ENCODE results near the gene SSC5D.

Gene SSC5D

GRCh38 chr19:55459551-55459949 lies 28.7 kb upstream of the SSC5D start:
- TF ChIP-seq SP1 (IDR thresholded peaks at IDR 0.05), result no peak
- no peak for TF ChIP-seq ARNT (IDR thresholded peaks at IDR 0.05)
- TF ChIP-seq L3MBTL2 (conservative IDR thresholded peaks at IDR 0.05), result no peak
- TF ChIP-seq HDGF (IDR thresholded peaks at IDR 0.05; ENCODE audit: borderline replicate concordance), result no peak
- TF ChIP-seq TARDBP (IDR thresholded peaks at IDR 0.05), result no peak
- TF ChIP-seq FOXK2 (IDR thresholded peaks at IDR 0.05), result no peak
- TF ChIP-seq, protein P1, sequence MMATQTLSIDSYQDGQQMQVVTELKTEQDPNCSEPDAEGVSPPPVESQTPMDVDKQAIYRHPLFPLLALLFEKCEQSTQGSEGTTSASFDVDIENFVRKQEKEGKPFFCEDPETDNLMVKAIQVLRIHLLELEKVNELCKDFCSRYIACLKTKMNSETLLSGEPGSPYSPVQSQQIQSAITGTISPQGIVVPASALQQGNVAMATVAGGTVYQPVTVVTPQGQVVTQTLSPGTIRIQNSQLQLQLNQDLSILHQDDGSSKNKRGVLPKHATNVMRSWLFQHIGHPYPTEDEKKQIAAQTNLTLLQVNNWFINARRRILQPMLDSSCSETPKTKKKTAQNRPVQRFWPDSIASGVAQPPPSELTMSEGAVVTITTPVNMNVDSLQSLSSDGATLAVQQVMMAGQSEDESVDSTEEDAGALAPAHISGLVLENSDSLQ (IDR thresholded peaks at IDR 0.05), result no peak
- TF ChIP-seq FOXA1 (IDR thresholded peaks at IDR 0.05), result no peak
- TF ChIP-seq LEF1 (IDR thresholded peaks at IDR 0.05; ENCODE audit: borderline replicate concordance), result no peak
- POLR2A ChIA-PET, result interaction anchor here (0.9 to 1.1 kb wide), 2 partner anchors 17 to 342 kb away, joined by 3 read pairs; partner anchors contain the start of genes PPP1R12C and ZNF628
- CTCF ChIA-PET, result interaction anchor here (0.7 kb wide), 1 partner anchor 293 kb away, joined by 3 read pairs; the partner anchor contains the start of gene DNAAF3
- no peak for DNase-seq (ENCODE audit: extremely low spot score)

GRCh38 chr19:55459950-55460657 lies 28.1 kb upstream of the SSC5D start:
- no peak for DNase-seq (ENCODE audit: extremely low spot score)
- POLR2A ChIA-PET, result interaction anchor here (0.9 to 1.1 kb wide), 2 partner anchors 16 to 343 kb away, joined by 3 read pairs; partner anchors contain the start of genes PPP1R12C and ZNF628
- CTCF ChIA-PET, result interaction anchor here (0.7 kb wide), 1 partner anchor 294 kb away, joined by 3 read pairs; the partner anchor contains the start of gene DNAAF3
- TF ChIP-seq BHLHE40 (IDR thresholded peaks at IDR 0.05; ENCODE audit: borderline replicate concordance) (no peak), NFRKB (IDR thresholded peaks at IDR 0.05) (no peak), TARDBP (IDR thresholded peaks at IDR 0.05) (no peak), LEF1 (IDR thresholded peaks at IDR 0.05; ENCODE audit: borderline replicate concordance) (no peak), FOXM1 (IDR thresholded peaks at IDR 0.05; ENCODE audit: borderline replicate concordance) (no peak), SUZ12 (IDR thresholded peaks at IDR 0.05) (no peak), ARNT (IDR thresholded peaks at IDR 0.05) (no peak), HDGF (IDR thresholded peaks at IDR 0.05; ENCODE audit: borderline replicate concordance) (no peak), L3MBTL2 (conservative IDR thresholded peaks at IDR 0.05) (no peak)
- TF ChIP-seq, protein P1 (IDR thresholded peaks at IDR 0.05), result no peak

DNA sequence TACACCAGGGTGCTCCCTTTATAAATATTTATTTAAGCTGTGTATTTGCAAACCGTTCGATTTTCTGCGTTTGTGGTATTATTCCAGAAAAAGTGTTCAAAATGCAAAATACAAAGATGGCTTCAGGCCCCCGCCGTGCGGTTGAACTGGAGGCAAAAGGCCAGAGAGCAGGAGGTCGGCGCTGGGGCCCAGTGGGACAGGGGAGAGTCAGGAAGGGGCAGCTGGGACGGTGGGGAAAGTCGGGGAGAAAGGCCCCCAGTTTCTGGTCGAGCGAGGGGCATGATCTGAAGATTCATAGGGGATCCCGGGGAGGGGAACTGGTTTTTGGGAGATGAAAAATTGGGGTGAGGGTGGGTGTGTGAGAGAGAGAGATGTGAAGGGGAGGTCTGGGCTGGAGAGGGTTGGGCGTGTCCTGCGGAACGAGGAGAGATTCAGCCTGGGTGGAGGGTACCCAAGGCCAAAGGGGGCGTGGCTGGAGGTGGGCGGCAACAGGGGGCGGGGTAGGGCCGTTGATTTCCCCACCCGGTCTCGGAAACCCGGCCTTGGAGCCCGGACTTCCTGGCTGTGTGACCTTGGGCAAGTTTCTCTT lies 27.5 kb upstream of the SSC5D start:
- CTCF ChIA-PET, result no interaction called here
- TF ChIP-seq TARDBP (IDR thresholded peaks at IDR 0.05) (no peak), HDGF (IDR thresholded peaks at IDR 0.05; ENCODE audit: borderline replicate concordance) (no peak), ELF4 (IDR thresholded peaks at IDR 0.05) (no peak), LEF1 (IDR thresholded peaks at IDR 0.05; ENCODE audit: borderline replicate concordance) (no peak), FOXA1 (IDR thresholded peaks at IDR 0.05) (no peak), FOXM1 (IDR thresholded peaks at IDR 0.05; ENCODE audit: borderline replicate concordance) (no peak), CTBP1 (IDR thresholded peaks at IDR 0.05; ENCODE audit: borderline replicate concordance) (no peak), BHLHE40 (IDR thresholded peaks at IDR 0.05; ENCODE audit: borderline replicate concordance) (no peak), SP1 (IDR thresholded peaks at IDR 0.05) (no peak), L3MBTL2 (conservative IDR thresholded peaks at IDR 0.05) (no peak), SUZ12 (IDR thresholded peaks at IDR 0.05) (no peak), FOXK2 (IDR thresholded peaks at IDR 0.05) (no peak), ZNF384 (IDR thresholded peaks at IDR 0.05) (no peak), NFRKB (IDR thresholded peaks at IDR 0.05) (no peak), ARNT (IDR thresholded peaks at IDR 0.05) (no peak)
- TF ChIP-seq, protein P1 (IDR thresholded peaks at IDR 0.05), result no peak
- DNase-seq (ENCODE audit: extremely low spot score), result peak; percentile 71
- POLR2A ChIA-PET, result interaction anchor here (0.9 kb wide), 1 partner anchor 343 kb away, joined by 3 read pairs; the partner anchor contains the start of gene PPP1R12C

DNA sequence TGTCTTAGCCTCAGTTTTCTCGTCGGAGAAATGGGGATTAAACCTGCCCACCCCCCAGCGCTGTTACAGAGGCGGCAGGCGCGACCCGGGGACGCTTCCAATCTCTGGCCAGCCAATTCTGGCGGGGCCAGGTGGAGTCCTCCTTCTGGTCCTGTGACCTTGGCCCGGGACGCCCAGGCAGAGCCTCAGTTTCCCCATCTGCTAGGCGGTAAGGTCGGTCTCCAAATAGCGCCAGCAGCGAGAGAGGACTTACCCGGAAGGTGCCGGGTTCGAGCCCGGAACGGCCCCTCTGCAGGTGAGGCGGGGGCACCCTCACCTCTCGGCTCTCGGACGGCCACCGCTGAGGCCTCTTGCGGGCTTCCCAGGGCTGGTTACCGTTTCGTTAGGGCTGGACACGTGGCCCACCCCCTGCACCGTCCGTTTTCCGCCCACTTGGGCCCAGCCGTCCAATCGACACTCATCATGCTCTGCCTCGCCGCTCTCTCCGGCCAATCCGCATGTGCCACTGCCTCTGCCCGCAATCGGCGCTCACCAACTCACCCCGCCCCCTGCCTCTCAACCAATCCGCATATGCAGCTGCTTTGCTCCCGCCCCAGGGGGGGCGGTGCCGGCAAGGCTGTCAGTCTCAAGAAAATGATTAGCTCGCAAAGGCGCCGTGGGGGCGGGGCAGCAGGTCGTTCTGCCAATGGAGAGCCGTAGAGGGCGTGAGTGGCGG lies 26.8 kb upstream of the SSC5D start, which contains the start of gene ISOC2:
TSS of gene ISOC2 (minus strand) at position 384 of the 715 bp plus-strand sequence. CDS start 5,156 bp downstream, outside the sequence.
- peak; percentile 76 for TF ChIP-seq L3MBTL2 (conservative IDR thresholded peaks at IDR 0.05)
- peak; percentile 87; the same call in 1 of the 2 replicates for TF ChIP-seq HDGF (IDR thresholded peaks at IDR 0.05; ENCODE audit: borderline replicate concordance)
- TF ChIP-seq, protein P1 (IDR thresholded peaks at IDR 0.05), result peak; percentile 99
- TF ChIP-seq SP1 (IDR thresholded peaks at IDR 0.05), result peak; percentile 94
- TF ChIP-seq FOXK2 (IDR thresholded peaks at IDR 0.05), result no peak
- ChIA-PET CTCF (no interaction called here), POLR2A (interaction anchor here (0.7 to 1.4 kb wide), 8 partner anchors 9 to 392 kb away, joined by 3 to 14 read pairs (median 3); partner anchors contain the start of genes HSPBP1, PPP6R1, UBE2S and ZNF628)
- DNase-seq (ENCODE audit: extremely low spot score), result peak; percentile 96

Data from HEK293T (cell line).